Keratinocyte (primary cell): ENCODE data around the gene BACH1.

Experiments
- EZH2 ChIP-seq: IDR thresholded peaks from one replicate; pipeline ENCODE4 v1.6.1; 2012; ENCODE audit warnings: inconsistent platforms, mild to moderate bottlenecking, low read length, moderate library complexity
- TF ChIP-seq, protein P1 (sequence below), 3 experiments: IDR thresholded peaks in 1 of 3; conservative IDR thresholded peaks in 1 of 3; optimal IDR thresholded peaks in 1 of 3; 2 replicates in 2 of 3; 3 replicates in 1 of 3; pipeline versions ENCODE3 to v1.5.1; 2011; ENCODE audit warnings: low read length in 3 of 3, mild to moderate bottlenecking in 3 of 3, moderate library complexity in 2 of 3, control low read depth in 1 of 3, inconsistent platforms in 1 of 3; ENCODE audit not compliant: insufficient read depth in 2 of 3; ENCODE audit errors: extremely low read depth in 1 of 3

DNA sequence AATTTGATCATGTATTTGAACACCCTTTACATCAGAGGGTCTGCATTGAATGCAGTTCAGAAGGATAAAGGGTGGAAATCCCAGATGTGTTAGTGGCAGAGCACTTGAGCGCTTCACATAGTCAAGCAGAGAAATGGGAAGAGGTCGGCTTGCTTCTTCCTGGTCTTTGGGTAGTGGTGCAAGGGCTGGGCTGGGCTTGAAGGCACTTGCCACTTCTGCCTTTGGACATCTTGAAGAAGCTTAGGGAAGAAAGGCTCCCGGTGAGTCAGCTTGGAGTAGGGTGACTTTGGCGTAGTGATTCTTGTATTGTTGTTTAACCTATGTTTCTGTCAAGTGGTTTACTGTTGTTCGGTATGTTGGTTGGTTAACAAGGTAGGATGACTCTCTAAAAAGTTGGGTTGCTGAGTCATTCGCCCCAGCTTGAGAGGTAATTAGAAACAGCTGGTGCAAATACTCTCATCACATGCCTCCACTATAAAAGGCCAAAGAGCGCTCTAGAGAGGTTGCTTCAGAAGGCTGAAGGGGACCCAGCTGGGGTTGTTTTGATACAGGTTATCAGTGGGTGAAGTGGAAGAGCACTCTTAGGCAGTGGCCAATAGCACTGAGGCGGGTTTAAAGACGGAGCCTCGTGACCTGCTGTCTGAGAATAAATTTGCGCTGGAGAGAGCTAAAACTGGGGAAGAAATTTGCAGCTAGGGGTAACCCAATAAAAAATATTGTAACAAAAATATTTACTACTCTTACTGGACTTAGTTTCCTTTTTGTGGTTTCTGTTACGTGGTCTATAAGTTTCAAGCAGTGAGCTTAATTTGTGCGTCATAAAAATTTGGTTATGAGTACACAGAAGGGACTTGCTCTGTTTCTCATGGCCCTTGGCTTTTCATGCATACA lies 1.4 kb downstream of the BACH1 start:
- TF ChIP-seq, protein P1, sequence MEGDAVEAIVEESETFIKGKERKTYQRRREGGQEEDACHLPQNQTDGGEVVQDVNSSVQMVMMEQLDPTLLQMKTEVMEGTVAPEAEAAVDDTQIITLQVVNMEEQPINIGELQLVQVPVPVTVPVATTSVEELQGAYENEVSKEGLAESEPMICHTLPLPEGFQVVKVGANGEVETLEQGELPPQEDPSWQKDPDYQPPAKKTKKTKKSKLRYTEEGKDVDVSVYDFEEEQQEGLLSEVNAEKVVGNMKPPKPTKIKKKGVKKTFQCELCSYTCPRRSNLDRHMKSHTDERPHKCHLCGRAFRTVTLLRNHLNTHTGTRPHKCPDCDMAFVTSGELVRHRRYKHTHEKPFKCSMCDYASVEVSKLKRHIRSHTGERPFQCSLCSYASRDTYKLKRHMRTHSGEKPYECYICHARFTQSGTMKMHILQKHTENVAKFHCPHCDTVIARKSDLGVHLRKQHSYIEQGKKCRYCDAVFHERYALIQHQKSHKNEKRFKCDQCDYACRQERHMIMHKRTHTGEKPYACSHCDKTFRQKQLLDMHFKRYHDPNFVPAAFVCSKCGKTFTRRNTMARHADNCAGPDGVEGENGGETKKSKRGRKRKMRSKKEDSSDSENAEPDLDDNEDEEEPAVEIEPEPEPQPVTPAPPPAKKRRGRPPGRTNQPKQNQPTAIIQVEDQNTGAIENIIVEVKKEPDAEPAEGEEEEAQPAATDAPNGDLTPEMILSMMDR (optimal IDR thresholded peaks at IDR 0.05 in 1 of 3, IDR thresholded peaks at IDR 0.05 in 1 of 3, conservative IDR thresholded peaks at IDR 0.05 in 1 of 3; ENCODE audit: extremely low read depth in 1 of 3, insufficient read depth in 2 of 3, low read length in 3 of 3): no peak
- no peak for TF ChIP-seq EZH2
